Kidney (tissue), 14 donors: Measurements from ENCODE around the gene NKX2-8. TPM values are rescaled to one million over a fixed set of nuclear protein-coding genes. Genes with fewer than 3 reads are reported as not detected.
"Not testable (repeated sequence)": the region's sequence is repeated elsewhere in the genome, so short reads cannot be mapped to it uniquely, and the experiment has no call there.

Experiments used
- DNase-seq, 5 donors: peaks; one replicate each; pipeline ENCODE4 v3.0.0-alpha.2; 2013 to 2020
- FAIRE-seq: peaks from 2 replicates; lab custom pipeline; 2012; peaks lifted over from hg19 to GRCh38; lab: Jason Lieb, UNC
- H3K27ac ChIP-seq, 2 donors: one replicate each; pipeline ENCODE4 v1.7.0; 2013; ENCODE audit warnings: low read depth in 2 of 2, low read length in 2 of 2, inconsistent platforms in 1 of 2
- H3K27me3 ChIP-seq: one replicate; pipeline ENCODE4 v1.7.1; 2013; ENCODE audit warnings: low read length, inconsistent platforms; ENCODE audit not compliant: control insufficient read depth, insufficient read depth
- H3K36me3 ChIP-seq, 3 donors: one replicate each; pipeline versions ENCODE4 v1.7.0 to v1.7.1; 2013; ENCODE audit warnings: low read length in 3 of 3, control low read depth in 1 of 3, inconsistent platforms in 1 of 3; ENCODE audit not compliant: insufficient read depth in 3 of 3, control insufficient read depth in 2 of 3
- H3K4me1 ChIP-seq, 3 donors: one replicate each; pipeline versions ENCODE4 v1.7.0 to v1.7.1; 2013; ENCODE audit warnings: low read length in 3 of 3, inconsistent platforms in 1 of 3, low read depth in 1 of 3; ENCODE audit not compliant: control insufficient read depth in 2 of 3, insufficient read depth in 2 of 3
- H3K4me3 ChIP-seq, 3 donors: one replicate each; pipeline versions ENCODE4 v1.7.0 to v1.8.1; 2013; ENCODE audit warnings: low read length in 3 of 3, control low read depth in 1 of 3, inconsistent platforms in 1 of 3
- H3K9ac ChIP-seq, 3 donors: one replicate each; pipeline versions ENCODE4 v1.7.0 to v1.7.1; 2013; ENCODE audit warnings: low read length in 3 of 3, control low read depth in 1 of 3, inconsistent platforms in 1 of 3
- H3K9me3 ChIP-seq, 3 donors: one replicate each; pipeline versions ENCODE4 v1.7.0 to v1.7.1; 2013; ENCODE audit warnings: low read length in 3 of 3, control low read depth in 1 of 3, inconsistent platforms in 1 of 3; ENCODE audit not compliant: control insufficient read depth in 2 of 3, insufficient read depth in 1 of 3
- CTCF ChIP-seq: IDR thresholded peaks from 3 replicates; pipeline ENCODE4 v1.5.1; 2012; ENCODE audit warnings: mild to moderate bottlenecking, moderate library complexity, borderline replicate concordance; ENCODE audit not compliant: insufficient read depth; ENCODE audit errors: extremely low read depth
- intact Hi-C: fragments of 100-400 bp; cut with DNase I; formaldehyde crosslinking; loops from one replicate; pipeline ENCODE4 v1.11.1; 2022
- polyA plus RNA-seq: library from polyadenylated mRNA; stranded (reverse); fragments of 350-450 nt; fragmentation: Illumina TruSeq; extraction: RNeasy Lipid Tissue Mini Kit (QIAGEN cat#74804); gene quantifications from one replicate; pipeline ENCODE4 v1.2.3, GENCODE V29; 2014; ENCODE audit warnings: low read depth, low replicate concordance; ENCODE audit not compliant: insufficient read depth
- total RNA-seq: library from RNA; stranded (reverse); fragmentation: NEBNext Ultra II Directional; extraction: Animal tissue kit (Norgen Biotek cat#: 25700); gene quantifications from one replicate; pipeline ENCODE4 v1.2.1, GENCODE V29; 2021
- donor health status: control.
- donor health status: control.
- donor health status: control.
- donor health status: control.
- donor health status: control.
- donor health status: DM: yes; HTN: yes; CAD: no.
- donor health status: Normal renal cell carcinoma (clear cell type).

NKX2-8 gene
- total and polyA plus RNA-seq, 2 donors from 2014 or later = not detected

DNA sequence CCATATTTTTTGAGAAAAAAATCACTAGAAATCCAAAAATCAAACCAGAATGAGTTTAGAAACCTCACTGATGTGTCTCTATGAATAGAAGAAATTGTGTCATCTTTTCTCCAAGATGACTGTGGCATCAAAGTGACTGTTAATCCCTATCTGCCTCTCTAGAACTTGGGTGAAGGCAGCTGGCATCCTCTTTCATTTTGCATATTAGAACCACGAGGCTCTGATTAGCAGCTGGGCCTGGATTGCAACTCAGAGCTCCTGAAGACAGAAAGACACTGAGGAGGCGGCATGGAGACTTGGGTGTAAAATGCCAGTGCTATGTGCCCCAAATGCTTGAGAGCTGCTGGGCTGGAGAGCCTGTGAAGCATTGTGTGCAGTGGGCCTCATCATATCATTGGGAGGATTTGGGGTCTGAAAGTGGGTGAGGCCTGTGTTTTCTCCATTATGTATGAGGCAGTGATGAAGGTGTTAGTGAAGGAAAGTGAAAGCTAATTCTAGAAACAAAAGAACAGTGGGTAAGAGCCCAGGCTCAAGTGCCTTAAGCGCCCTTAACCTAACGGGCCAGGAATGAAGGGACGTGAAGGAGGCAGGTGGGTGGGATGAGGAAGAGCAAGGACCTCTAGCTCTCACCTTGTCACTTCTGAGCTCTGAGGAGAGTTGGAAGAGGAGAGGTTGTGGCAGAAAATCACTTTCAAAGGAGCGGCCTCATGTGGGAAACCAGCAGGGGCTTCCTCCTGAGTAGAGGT lies 26.2 kb downstream of the NKX2-8 start:
- TF ChIP-seq CTCF = no peak
- DNase-seq (no peak), FAIRE-seq (no peak)
- Histone ChIP-seq H3K9ac (no peak overlapping the region), H3K27me3 (peaks cover 5% of the 10 kb centered on the region), H3K27ac (no peak overlapping the region), H3K4me3 (no peak overlapping the region), H3K9me3 (no peaks in the 10 kb centered on the region), H3K4me1 (no peaks in the 10 kb centered on the region), H3K36me3 (no peaks in the 10 kb centered on the region)
- intact Hi-C loops = no loop called here

DNA sequence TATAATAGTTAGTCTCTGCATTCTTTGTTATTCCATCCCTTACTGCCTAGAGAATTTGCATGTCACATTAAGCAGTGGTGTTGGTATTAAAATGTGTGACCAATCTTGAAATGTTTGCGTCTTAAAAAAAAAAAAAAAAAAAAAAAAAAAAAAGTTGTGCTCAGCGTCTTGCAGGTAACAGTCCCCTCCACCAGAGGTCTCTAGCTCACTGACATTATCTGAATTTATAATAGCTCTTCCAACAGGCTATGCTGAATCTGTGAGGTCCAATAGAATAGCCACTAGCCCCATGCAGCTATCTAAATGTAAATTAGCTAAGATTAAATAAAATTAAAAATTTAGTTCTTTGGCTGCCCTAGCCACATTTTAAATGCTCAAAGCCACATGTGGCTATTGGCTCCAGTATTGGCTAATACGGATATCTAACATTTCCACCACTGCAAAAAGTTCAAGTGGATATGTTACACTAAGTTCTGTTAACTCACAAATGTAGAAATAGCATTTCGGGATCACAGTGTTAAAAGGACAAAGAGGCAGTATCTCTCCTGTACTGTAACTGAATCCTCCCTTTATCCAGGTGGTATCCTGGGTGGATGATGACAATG lies 28.7 kb downstream of the NKX2-8 start:
- H3K27ac ChIP-seq = no peak overlapping the region
- FAIRE-seq (peak; percentile 86), DNase-seq (peak in 2 of 5 donors; percentile 55 to 73)
- TF ChIP-seq CTCF = peak; percentile 59
- H3K4me3 ChIP-seq = no peak overlapping the region
- intact Hi-C loops = no loop called here
- no peaks in the 10 kb centered on the region for H3K4me1 ChIP-seq
- no peak overlapping the region for H3K9ac ChIP-seq
- H3K36me3 ChIP-seq = no peaks in the 10 kb centered on the region
- H3K9me3 ChIP-seq = no peaks in the 10 kb centered on the region
- peaks cover 5% of the 10 kb centered on the region for H3K27me3 ChIP-seq

DNA sequence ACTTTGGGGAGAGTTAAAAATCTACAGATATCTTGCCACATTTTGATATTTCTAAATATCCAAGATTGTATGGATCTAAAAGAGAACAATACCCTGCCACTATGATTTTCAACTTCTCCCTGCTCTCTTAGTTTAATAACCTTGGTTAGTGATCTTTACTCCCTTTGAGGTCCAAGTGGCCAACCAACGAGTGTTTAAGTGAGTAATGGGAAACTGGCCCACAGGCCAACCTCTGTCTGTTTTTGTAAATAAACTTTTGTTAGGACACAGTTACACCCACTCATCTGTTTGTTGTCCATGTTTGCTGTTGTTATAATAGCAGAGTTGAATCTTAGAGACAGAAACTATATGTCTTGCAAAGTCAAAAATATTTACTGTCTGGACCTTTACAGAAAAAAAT lies 31.5 kb downstream of the NKX2-8 start:
- FAIRE-seq (no peak), DNase-seq (no peak)
- TF ChIP-seq CTCF = no peak
- no peak overlapping the region for H3K4me3 ChIP-seq
- peaks cover 5% of the 10 kb centered on the region for H3K27me3 ChIP-seq
- no peaks in the 10 kb centered on the region for H3K4me1 ChIP-seq
- H3K36me3 ChIP-seq = no peaks in the 10 kb centered on the region
- H3K27ac ChIP-seq = no peak overlapping the region
- H3K9ac ChIP-seq = no peak overlapping the region
- intact Hi-C loops = no loop called here
- H3K9me3 ChIP-seq = no peaks in the 10 kb centered on the region

- FAIRE-seq, H3K9me3 ChIP-seq, H3K4me1 ChIP-seq, H3K27me3 ChIP-seq, H3K9ac ChIP-seq, H3K36me3 ChIP-seq, intact Hi-C loops, DNase-seq, H3K27ac ChIP-seq, H3K4me3 ChIP-seq: not testable (repeated sequence)
These were observed 38.1 kb downstream of the NKX2-8 start for GRCh38 chr14:36544280-36544679.
